Stimulated activated naive CD8-positive, alpha-beta T cell treated with anti-CD3 and anti-CD28 coated beads, Interleukin-15, Interleukin-2, amounts not matched to agents 100 U/mL and 50 U/mL, for 24 hours (primary cell): ENCODE measurements around the gene PXN.
A peak's percentile ranks its signal among the peaks of the same experiment; 100 is the strongest.
"Not testable (repeated sequence)": the region's sequence is repeated elsewhere in the genome, so short reads cannot be mapped to it uniquely, and the experiment has no call there.

Experiments
- ATAC-seq: fragments of 150-1000 bp; cut with Tn5 transposase; one replicate; pipeline ENCODE4 v1.10.0; 2021
- DNase-seq: peaks from one replicate; pipeline ENCODE4 v3.0.0; 2021

Gene PXN

GRCh38 chr12:120241561-120242274 is 23.8 kb downstream of the PXN start:
- ATAC-seq: no peak
- DNase-seq: no peak

GRCh38 chr12:120240495-120240833 is 25.1 kb downstream of the PXN start:
- DNase-seq (no peak), ATAC-seq (no peak)

GRCh38 chr12:120239776-120240494 is 25.6 kb downstream of the PXN start:
- no peak for DNase-seq
- no peak for ATAC-seq

GRCh38 chr12:120238839-120239445 is 26.6 kb downstream of the PXN start:
- DNase-seq (no peak), ATAC-seq (no peak)

- no peak for DNase-seq
- no peak for ATAC-seq
Observed at GRCh38 chr12:120238217-120238616, 27.3 kb downstream of the PXN start.

GRCh38 chr12:120237360-120238171 is 28.0 kb downstream of the PXN start:
- DNase-seq: no peak
- no peak for ATAC-seq

- ATAC-seq: not testable (repeated sequence)
Observed at GRCh38 chr12:120236809-120237208, 28.7 kb downstream of the PXN start.

GRCh38 chr12:120235369-120236323 is 29.9 kb downstream of the PXN start:
- peak; percentile 8 for ATAC-seq
- no peak for DNase-seq

More at GRCh38 chr12:120236809-120237208, 28.7 kb downstream of the PXN start:
- DNase-seq: not testable (repeated sequence)

GRCh38 chr12:120234643-120235368 is 30.7 kb downstream of the PXN start:
- DNase-seq (no peak), ATAC-seq (no peak)

- peak; percentile 85 for ATAC-seq
Observed at GRCh38 chr12:120231316-120232011, 34.1 kb downstream of the PXN start.

GRCh38 chr12:120230974-120231315 is 34.6 kb downstream of the PXN start:
- no peak for DNase-seq
- no peak for ATAC-seq

More at GRCh38 chr12:120231316-120232011, 34.1 kb downstream of the PXN start:
- DNase-seq: peak; percentile 84

- DNase-seq (no peak), ATAC-seq (no peak)
Observed at GRCh38 chr12:120230326-120230973, 35.1 kb downstream of the PXN start.

- no peak for DNase-seq
- ATAC-seq: no peak
Observed at GRCh38 chr12:120229487-120230325, 35.8 kb downstream of the PXN start.

- ATAC-seq (no peak), DNase-seq (no peak)
Observed at GRCh38 chr12:120229071-120229486, 36.5 kb downstream of the PXN start.

GRCh38 chr12:120228291-120229070 is 37.0 kb downstream of the PXN start:
- ATAC-seq: peak; percentile 76
- DNase-seq: peak; percentile 92

- ATAC-seq: no peak
- DNase-seq: no peak
Observed at GRCh38 chr12:120228041-120228290, 37.6 kb downstream of the PXN start.

GRCh38 chr12:120227233-120228040 is 38.1 kb downstream of the PXN start:
- ATAC-seq: no peak

More at GRCh38 chr12:120227233-120228040, 38.1 kb downstream of the PXN start:
- DNase-seq: no peak
